Spleen (tissue), 7 donors: ENCODE measurements around the gene QSOX1.

Experiments used
- POLR2A ChIP-seq, 3 donors: fragments of 450-650 bp; IDR thresholded peaks; one replicate each; pipeline ENCODE4 v1.5.1; 2017; ENCODE audit warnings: antibody characterized with exemption in 3 of 3, mild to moderate bottlenecking in 1 of 3
- TF ChIP-seq, protein P1 (sequence below), 11 experiments: fragments of 200-600 bp in 7 of 11; fragments of 450-650 bp in 4 of 11; sonication (generic) in 4 of 11; IDR thresholded peaks in 8 of 11; conservative IDR thresholded peaks in 3 of 11; 1 replicate in 7 of 11; 2 replicates in 4 of 11; pipeline versions ENCODE4 v1.4.0 to v1.8.0; 2016 to 2021; ENCODE audit warnings: antibody characterized with exemption in 11 of 11, inconsistent platforms in 4 of 11, mild to moderate bottlenecking in 1 of 11
- donor health status: DM: no; HTN: no; CAD: no; lungs with moderate emphysema.
- donor health status: DM: no; HTN: no; CAD: no.
- donor health status: DM: no; HTN: no; CAD: no.

- TF ChIP-seq, protein P1, sequence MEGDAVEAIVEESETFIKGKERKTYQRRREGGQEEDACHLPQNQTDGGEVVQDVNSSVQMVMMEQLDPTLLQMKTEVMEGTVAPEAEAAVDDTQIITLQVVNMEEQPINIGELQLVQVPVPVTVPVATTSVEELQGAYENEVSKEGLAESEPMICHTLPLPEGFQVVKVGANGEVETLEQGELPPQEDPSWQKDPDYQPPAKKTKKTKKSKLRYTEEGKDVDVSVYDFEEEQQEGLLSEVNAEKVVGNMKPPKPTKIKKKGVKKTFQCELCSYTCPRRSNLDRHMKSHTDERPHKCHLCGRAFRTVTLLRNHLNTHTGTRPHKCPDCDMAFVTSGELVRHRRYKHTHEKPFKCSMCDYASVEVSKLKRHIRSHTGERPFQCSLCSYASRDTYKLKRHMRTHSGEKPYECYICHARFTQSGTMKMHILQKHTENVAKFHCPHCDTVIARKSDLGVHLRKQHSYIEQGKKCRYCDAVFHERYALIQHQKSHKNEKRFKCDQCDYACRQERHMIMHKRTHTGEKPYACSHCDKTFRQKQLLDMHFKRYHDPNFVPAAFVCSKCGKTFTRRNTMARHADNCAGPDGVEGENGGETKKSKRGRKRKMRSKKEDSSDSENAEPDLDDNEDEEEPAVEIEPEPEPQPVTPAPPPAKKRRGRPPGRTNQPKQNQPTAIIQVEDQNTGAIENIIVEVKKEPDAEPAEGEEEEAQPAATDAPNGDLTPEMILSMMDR (IDR thresholded peaks at IDR 0.05 in 8 of 11, conservative IDR thresholded peaks at IDR 0.05 in 3 of 11) = no peak
- no peak for TF ChIP-seq POLR2A (IDR thresholded peaks at IDR 0.05)
These were observed 11.7 kb downstream of the QSOX1 start for GRCh38 chr1:180166436-180166800.
